ENCODE results near the gene PXDN.
"Not testable (repeated sequence)": the region's sequence is repeated elsewhere in the genome, so short reads cannot be mapped to it uniquely, and the experiment has no call there.

The PXDN gene, protein sequence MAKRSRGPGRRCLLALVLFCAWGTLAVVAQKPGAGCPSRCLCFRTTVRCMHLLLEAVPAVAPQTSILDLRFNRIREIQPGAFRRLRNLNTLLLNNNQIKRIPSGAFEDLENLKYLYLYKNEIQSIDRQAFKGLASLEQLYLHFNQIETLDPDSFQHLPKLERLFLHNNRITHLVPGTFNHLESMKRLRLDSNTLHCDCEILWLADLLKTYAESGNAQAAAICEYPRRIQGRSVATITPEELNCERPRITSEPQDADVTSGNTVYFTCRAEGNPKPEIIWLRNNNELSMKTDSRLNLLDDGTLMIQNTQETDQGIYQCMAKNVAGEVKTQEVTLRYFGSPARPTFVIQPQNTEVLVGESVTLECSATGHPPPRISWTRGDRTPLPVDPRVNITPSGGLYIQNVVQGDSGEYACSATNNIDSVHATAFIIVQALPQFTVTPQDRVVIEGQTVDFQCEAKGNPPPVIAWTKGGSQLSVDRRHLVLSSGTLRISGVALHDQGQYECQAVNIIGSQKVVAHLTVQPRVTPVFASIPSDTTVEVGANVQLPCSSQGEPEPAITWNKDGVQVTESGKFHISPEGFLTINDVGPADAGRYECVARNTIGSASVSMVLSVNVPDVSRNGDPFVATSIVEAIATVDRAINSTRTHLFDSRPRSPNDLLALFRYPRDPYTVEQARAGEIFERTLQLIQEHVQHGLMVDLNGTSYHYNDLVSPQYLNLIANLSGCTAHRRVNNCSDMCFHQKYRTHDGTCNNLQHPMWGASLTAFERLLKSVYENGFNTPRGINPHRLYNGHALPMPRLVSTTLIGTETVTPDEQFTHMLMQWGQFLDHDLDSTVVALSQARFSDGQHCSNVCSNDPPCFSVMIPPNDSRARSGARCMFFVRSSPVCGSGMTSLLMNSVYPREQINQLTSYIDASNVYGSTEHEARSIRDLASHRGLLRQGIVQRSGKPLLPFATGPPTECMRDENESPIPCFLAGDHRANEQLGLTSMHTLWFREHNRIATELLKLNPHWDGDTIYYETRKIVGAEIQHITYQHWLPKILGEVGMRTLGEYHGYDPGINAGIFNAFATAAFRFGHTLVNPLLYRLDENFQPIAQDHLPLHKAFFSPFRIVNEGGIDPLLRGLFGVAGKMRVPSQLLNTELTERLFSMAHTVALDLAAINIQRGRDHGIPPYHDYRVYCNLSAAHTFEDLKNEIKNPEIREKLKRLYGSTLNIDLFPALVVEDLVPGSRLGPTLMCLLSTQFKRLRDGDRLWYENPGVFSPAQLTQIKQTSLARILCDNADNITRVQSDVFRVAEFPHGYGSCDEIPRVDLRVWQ (N-terminal part only)

DNA sequence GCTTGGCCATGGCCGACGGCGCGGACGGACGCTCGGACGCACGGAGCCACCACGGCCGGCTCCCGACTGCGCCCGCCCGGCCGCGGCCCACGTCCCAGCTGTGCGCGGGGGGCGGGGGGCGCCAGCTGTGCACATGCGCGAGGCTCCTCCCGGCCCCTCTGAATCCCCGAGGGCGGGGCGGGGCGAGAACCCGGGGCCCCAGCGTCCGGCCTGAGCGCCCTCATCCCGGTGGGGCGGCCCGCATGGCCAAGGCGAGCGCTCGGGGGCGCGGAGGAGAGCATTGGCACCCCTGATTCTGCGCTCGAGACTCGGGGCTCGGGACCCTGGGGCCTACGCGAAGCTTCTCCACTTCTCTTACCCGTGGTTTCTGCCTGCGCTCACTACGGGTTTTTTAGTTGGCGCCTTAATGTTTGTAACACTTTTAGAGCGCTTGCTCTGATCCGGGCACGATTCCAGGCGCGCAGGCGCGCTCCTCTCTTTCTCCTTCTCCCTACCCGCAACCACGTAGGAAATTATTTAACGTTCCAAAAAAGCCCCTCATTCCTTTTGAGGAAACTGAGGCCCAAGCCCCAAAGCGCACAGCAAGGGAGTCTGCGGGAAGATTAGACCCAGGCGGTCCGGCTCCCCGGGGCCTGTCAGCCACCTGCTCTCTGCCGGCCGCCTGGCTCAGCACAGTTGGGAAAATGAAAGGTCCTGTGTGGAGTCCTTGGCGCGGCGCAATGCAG lies at the start of gene PXDN:
TSS of gene PXDN (minus strand) at position 70 of the 725 bp plus-strand sequence. CDS start at position 10, 60 bp downstream.
- peak within 1 kb of the TSS; percentile 23 to 93 (median 79) for H3K27ac ChIP-seq
- H3K4me3 ChIP-seq: peak within 1 kb of the TSS; percentile 45 to 64 (median 57)

DNA sequence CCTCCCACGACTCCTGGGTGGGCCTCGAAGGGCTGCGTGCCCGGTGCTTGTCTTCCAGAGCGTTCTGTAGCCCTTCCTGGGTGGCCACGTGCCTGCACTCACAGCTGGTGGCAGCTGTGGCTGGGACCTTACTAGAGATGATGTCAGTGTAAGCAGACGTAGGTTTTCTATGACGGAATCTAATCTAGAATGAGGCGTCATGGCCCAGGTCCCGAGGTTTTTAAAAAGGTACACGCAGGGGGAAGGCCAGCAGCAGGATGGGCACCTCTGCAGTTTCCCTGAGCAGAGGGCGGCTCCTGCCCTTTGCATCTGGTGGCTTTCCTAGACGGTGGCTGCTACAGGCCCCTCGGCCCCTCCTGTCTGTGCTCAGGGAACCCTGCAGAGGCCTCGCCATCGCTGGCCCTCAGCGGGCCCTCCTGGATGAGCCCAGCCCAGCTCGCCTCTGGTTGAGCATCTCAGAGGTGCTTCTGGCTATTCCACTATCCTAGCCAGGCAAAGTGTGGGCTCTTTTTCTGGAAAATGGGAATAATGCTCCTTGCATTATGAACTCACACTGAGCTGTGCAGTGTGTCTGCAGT lies 49.6 kb upstream of the PXDN start:
- no peak overlapping the region for H3K4me3 ChIP-seq
- no peak overlapping the region for H3K27ac ChIP-seq

DNA sequence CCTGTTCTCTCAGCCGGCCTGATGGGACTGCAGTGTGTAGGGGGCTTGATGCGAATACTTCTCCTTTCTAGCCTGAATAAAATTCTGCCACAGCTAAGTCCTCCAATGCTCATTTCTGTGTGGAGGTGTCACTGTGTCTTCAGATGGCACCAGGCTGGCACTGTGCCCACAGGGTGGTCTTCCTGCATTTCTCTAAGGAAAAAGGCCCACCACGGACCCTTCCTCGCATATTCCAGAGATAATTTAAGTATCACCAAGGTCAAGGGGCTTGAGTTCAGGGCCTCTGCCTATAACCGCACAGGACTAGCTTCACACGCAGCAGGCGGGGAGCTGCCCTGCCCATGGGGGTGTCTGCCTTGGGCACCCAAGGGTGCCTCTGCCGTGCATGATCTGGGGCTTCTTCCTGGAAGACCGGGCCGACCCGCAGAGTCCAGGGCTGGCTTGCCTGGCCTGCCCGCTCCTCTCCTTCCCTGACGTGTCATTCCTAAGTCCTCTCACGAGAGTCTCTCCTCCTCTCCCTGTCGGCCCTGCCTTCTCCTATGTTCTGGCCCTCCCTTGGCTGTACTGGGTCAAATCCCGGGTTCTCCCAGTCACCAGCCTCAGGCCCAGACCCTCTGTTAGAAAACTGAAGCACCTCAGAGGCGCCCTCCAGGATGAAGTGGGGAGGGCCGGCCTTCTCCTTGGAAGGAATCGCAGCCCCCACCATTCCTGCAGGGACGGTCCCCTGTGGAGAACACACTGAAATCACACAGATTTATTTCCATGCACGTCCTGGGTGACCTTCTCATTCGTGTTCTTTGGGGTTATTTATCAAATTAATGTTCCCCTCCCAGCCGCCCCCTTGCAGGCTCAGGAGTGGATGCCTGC lies 48.9 kb upstream of the PXDN start:
- no peak overlapping the region for H3K4me3 ChIP-seq
- no peak overlapping the region for H3K27ac ChIP-seq

DNA sequence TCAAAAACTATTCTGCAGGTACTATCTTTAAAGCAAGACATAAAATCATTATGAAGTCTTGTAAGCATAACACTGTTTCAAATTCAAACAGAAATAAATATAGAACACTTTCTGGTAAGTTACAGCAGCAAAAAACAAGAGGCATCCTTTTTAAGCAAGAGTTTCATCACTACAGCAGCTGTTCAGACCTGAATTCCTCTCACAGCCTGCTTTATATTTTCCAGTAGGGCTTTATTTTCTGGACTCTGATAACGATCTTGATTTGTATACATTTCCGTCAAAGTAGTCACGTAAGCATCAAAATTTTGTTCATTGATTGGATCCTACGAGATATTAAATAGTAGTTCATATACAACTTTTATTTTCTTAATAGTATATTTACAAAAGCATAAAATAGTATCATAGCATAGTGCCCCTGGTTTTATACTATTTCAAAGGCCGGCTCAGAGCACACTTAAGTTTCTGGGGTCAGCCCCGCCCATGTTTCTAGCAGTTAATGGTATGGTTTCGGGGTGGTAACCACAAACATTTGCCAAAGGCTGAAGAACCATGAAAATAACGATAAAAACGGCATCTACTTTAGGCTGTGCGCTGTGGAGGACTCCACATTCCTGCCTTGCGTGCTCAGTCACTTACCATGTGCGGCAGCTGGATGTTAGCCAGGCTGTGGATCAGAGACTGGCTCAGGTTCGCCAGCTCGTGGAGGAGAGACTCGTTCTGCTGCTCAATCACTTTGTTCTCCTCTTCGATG lies 47.5 kb upstream of the PXDN start:
- no peak overlapping the region for H3K4me3 ChIP-seq
- H3K27ac ChIP-seq: no peak overlapping the region

DNA sequence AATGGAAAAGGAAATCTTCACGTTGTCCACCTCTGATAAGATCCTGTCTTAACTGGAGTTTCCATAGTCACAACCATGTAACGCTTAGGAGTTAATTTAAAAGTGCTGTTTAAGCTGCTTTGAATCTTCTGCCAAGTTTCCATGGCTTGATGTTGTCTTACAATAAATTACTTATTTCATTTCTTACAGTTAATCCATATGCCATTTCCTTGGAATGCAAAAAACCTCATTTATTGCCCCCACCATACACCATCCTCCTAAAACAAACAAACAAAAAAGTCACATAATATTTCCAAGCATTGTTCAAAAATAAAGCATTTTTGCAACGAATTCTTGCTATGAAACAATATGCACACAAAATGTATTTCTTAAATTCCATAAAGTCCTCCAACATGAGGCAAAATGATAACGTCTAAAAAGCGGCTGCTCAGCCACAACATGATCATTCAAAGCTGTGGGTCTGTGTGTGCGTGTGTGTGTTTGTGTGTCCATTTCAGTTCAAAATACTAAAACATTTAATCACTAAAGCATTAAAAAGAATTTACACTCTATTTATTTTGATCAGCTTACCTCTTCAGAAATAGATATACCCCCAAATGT lies 46.8 kb upstream of the PXDN start:
- no peak overlapping the region for H3K27ac ChIP-seq
- H3K4me3 ChIP-seq: no peak overlapping the region

DNA sequence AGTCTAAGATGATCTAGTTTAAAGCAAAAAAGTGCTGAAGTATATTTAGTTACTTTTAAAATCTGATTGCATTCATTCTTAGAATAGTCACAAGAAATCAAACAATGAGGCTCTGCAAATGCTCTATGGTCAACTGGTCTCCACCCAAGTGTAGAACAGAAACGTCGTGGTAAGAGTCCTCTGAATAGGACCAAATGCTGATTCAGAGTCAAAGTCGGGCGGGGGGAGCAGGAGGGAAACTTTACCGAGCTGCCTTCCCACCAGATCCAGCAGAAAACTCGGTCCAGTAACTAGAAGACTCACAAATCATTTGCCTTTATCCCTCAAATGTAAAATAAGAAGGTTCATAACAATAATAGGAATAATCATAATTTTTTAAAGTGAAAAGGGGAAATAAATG lies 46.2 kb upstream of the PXDN start:
- H3K4me3 ChIP-seq: no peak overlapping the region
- H3K27ac ChIP-seq: no peak overlapping the region

DNA sequence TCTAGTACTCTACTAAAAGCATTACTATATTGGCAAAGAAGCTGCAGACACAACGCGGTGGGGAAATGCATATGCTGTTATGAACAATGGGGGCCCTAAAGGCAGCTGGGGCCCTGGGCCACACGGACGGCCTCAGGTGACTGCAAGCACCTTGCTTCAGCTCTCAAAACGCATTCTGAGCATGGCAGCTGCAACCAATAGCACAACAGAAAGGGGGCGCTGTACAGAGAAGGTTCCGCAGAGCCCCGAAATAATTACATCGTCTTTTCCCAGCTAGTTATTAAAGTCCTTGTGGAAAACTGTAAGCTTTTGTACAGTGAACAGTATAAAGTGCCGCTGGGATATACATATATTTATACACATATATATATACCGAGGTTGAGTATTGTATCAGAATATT lies 45.3 kb upstream of the PXDN start:
- Histone ChIP-seq H3K27ac (no peak overlapping the region), H3K4me3 (no peak overlapping the region)

DNA sequence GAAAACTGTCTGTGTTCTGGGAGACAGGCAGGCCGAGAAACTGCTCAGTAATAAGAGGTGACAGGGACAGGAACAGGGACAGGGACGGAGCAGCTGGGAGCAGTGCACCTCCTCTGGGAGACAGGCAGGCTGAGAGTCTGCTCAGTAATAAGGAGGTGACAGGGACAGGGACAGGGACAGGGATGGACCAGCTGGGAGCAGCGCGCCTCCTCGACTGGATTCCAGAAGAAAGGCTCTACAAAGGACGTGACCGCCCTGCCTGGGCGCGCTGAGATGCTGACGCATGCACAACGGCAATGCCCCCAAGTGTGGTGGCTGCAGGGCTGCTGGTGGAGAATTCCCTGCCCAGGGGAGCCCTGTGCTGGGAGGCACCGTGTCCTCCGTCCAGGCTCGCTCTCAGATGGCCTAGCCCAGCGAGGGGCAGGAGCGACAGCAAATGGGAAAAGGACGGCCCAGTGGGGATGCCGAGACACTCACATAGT lies 44.2 kb upstream of the PXDN start:
- no peak overlapping the region for H3K4me3 ChIP-seq
- H3K27ac ChIP-seq: no peak overlapping the region

DNA sequence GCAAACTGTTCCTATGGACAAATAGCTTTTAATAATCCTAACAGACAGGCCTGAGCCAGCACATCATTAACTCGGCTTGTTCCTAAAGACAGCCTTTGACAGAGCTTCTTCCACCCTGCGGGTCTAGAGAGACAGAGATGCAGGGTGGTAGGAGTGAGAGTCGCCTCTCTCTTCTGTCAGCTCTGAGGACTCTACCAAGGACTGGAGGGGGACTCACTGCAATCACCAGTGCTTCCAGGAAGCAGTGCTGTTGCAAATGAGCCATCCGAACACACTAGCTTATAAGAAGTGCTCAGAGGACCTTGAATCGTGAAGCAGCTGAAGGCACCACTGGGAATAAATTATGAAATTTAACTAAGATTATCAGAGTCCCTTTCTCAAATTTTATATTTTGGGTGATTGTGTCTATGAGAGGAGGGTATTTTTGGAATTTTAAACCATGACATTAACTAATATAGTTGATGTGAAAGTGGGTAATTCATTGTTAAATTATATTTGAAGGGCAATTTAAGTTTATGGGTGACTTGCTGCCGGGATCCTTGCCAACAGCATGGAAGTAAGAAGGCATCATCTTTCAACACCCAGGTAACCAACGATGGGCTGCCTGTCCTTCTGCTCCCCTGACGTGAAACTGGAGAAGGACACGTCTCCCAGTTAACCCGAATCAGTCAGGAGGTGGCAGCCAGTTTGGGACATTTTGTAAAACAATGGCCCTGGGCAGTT lies 43.6 kb upstream of the PXDN start:
- Histone ChIP-seq H3K4me3 (no peak overlapping the region), H3K27ac (no peak overlapping the region)

DNA sequence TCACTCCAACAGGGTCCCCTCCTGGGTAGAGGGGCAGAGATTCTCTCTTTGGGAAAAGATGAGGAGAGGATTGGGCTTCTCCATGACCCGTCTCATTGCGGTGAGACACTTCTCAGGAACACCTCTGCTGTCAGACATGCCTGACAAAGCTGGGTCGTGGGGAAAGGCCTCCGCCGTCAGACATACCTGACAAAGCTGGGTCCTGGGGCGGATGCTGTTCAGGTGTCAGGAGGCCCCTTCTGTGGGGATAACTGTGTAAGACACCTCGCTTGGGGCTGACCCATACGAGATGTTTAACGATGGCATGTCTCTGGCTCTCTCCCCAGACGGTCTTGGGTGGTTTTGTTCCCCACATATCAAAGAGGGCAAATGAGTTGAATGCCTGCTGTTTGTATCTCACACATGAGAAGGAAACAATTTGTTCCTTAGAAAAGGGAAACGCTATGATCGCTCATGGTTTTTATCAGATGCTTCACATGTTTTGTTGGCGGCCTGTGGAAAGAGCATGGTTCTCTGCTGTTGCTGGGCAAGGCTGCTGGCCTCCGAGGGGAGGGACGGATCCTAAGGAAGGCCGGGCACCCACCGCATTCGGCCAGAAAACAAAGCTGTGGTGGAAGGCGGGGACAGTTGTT lies 40.8 kb upstream of the PXDN start:
- Histone ChIP-seq H3K4me3 (no peak overlapping the region), H3K27ac (no peak overlapping the region)

DNA sequence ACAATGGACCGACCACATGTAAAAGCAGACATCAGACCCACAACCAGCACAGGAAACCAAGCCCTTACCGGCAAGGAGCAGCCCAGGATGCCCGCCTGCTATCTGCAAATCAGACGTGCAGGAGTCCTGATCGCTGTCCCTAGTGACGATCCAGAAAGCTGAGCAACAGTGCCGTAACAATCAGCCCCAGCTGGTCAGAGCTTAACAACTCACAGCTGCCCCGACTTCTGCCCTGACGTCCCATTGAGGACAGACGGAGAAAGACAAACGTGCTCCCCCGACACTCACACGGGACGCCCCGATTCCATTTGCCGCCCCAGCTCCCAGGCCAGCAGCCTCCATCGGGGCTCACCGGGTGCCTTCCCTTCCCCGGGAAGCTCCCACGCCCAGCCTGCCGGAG lies 39.8 kb upstream of the PXDN start:
- H3K27ac ChIP-seq: no peak overlapping the region
- no peak overlapping the region for H3K4me3 ChIP-seq

DNA sequence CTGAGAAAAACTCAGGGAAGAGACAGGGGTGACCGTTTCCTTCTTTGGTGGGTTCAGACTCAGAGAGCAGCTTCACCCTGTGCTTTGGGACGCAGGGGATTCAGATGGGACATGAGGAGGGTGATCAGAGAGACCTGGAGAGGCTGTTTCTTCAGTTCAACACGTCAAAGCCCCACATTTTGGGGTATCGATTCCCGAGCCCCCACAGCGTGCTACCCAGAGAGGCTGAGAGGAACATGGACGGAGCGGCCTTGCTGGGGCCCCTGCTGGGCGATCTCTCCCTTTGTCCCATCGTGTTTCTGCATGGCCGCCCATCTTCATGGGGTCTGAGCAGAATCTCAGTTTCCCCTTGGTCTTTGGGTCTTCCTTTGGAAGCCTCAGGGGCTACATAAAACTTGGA lies 38.2 kb upstream of the PXDN start:
- H3K27ac ChIP-seq: no peak overlapping the region
- H3K4me3 ChIP-seq: no peak overlapping the region

DNA sequence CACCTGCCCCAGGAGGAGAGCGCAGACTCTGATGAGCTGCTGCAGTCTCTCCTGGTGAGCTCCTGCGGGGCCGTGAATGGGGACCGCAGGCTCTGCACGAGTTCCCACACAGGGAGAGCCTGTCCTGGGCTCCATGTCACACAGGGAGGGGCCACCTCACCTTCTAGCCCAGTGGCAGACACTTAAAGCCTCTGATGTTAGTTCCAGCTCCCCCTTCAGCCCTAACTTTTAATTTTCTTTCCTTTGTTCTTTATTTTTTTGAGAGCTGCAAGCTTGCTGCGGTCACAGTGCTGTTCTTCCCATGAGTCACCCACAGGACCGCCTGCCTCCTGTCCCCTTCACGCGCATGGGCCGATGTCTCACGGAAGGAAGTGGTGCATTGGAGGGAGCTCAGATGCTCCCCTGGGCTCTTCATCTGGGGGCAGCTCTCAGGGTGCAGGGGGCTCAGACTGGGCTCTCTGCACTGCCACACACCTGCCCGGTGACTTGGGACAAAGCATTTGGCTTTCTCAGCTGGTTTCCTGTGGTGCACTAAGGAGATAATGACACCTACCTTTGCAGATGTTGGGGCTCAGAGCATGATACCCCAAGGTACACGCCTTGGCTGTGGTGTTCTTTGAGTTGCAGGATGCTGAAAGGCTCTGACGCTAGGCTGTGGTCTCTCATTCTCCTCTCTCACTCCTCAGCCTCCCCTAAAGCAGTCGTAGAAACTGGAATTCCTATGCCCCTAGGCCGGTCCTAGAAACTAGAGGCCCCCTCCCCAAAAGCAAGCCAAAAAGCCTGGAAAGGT lies 37.2 kb upstream of the PXDN start:
- H3K27ac ChIP-seq: no peak overlapping the region

DNA sequence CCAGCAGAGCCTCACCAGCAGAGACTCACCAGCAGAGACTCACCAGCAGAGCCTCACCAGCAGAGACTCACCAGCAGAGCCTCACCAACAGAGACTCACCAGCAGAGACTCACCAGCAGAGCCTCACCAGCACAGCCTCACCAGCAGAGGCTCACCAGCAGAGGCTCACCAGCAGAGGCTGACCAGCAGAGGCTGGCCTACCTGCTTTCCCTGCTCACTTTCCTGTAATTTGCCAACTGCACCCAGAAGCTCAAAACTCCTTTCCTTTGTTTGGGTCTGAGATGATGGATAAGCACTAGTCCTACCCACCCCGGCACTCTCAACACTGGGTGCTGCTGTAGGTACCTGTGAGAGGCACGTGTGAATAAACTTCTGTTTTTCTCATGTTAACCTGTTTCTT lies 36.4 kb upstream of the PXDN start:
- Histone ChIP-seq H3K27ac (no peak overlapping the region), H3K4me3 (no peak overlapping the region)

More for the DNA sequence above, 37.2 kb upstream of the PXDN start:
- no peak overlapping the region for H3K4me3 ChIP-seq

DNA sequence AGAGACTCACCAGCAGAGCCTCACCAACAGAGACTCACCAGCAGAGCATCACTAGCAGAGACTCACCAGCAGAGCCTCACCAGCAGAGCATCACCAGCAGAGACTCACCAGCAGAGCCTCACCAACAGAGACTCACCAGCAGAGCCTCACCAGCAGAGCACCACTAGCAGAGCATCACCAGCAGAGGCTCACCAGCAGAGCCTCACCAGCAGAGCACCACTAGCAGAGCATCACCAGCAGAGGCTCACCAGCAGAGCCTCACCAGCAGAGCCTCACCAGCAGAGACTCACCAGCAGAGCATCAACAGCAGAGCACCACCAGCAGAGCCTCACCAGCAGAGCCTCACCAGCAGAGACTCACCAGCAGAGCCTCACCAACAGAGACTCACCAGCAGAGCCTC lies 35.7 kb upstream of the PXDN start:
- H3K4me3 ChIP-seq, H3K27ac ChIP-seq: not testable (repeated sequence)

All from skin epidermis (tissue), 12 donors.